IMR-90 (cell line): ENCODE measurements around the gene DENND5A. TPM values are rescaled to one million over a fixed set of nuclear protein-coding genes. Genes with fewer than 3 reads are reported as not detected.

Experiments used
- ATAC-seq: fragments of 200-7000 bp; cut with Tn5 transposase; 2 replicates; pipeline ENCODE4 v1.9.1; 2020; ENCODE audit warnings: low read depth, mild to moderate bottlenecking, moderate library complexity
- BruUV-seq: library from RNA; stranded (reverse); fragments of 400-500 nt; replicated peaks from 2 replicates; lab custom pipeline; 2021; lab: Mats Ljungman, UMichigan
- CTCF ChIA-PET: fragments of 300-600 bp; formaldehyde crosslinking; extraction: SDS; loops from one replicate; lab custom pipeline; 2021; ENCODE audit warnings: antibody characterized with exemption; lab: Yijun Ruan, JAX
- POLR2A ChIA-PET: fragments of 300-600 bp; sonication (Branson Sonifier 250); formaldehyde crosslinking; loops from one replicate; lab custom pipeline; 2022; ENCODE audit warnings: antibody characterized with exemption; ENCODE audit not compliant: unreplicated experiment; lab: Charles Lee
- DNase-seq: peaks from one replicate; pipeline ENCODE4 v3.0.0; 2013
- H2AFZ ChIP-seq: replicated peaks from 2 replicates; pipeline ENCODE3; 2013; ENCODE audit warnings: low read length, mild to moderate bottlenecking; ENCODE audit not compliant: poor library complexity
- H2AK5ac ChIP-seq: 2 replicates; pipeline ENCODE4 v1.6.1; 2013; ENCODE audit warnings: low read depth, low read length, inconsistent platforms
- H2AK9ac ChIP-seq: replicated peaks from 2 replicates; pipeline ENCODE3; 2013; ENCODE audit warnings: mild to moderate bottlenecking, low read depth, low read length, moderate library complexity; ENCODE audit not compliant: poor library complexity
- H2BK120ac ChIP-seq: 2 replicates; pipeline ENCODE4 v1.6.1; 2013; ENCODE audit warnings: low read depth, low read length, inconsistent platforms
- H2BK15ac ChIP-seq: 3 replicates; pipeline ENCODE4 v1.6.1; 2013; ENCODE audit warnings: low read depth, low read length, inconsistent platforms
- H2BK20ac ChIP-seq: 2 replicates; pipeline ENCODE4 v1.6.1; 2013; ENCODE audit warnings: low read depth, mild to moderate bottlenecking, inconsistent platforms, low read length, moderate library complexity
- H2BK5ac ChIP-seq: 2 replicates; pipeline ENCODE4 v1.6.1; 2013; ENCODE audit warnings: mild to moderate bottlenecking, low read depth, low read length, inconsistent platforms; ENCODE audit not compliant: poor library complexity, severe bottlenecking
- H3K14ac ChIP-seq: replicated peaks from 2 replicates; pipeline ENCODE4 v1.6.1; 2013; ENCODE audit warnings: low read depth, low read length, inconsistent platforms
- H3K18ac ChIP-seq: 2 replicates; pipeline ENCODE4 v1.6.1; 2013; ENCODE audit warnings: low read depth, low read length, control low read depth
- H3K23ac ChIP-seq: 2 replicates; pipeline ENCODE4 v1.6.1; 2013; ENCODE audit warnings: low read depth, low read length, inconsistent platforms
- H3K27ac ChIP-seq: 2 replicates; pipeline ENCODE4 v1.5.1; 2013; ENCODE audit warnings: mild to moderate bottlenecking, control low read depth, low read length; ENCODE audit not compliant: insufficient read depth
- H3K27me3 ChIP-seq: 2 replicates; pipeline ENCODE4 v1.6.1; 2013; ENCODE audit warnings: low read length; ENCODE audit not compliant: control insufficient read depth, insufficient read depth
- H3K36me3 ChIP-seq: 2 replicates; pipeline ENCODE4 v1.6.1; 2013; ENCODE audit warnings: low read length, mixed read lengths; ENCODE audit not compliant: control insufficient read depth, insufficient read depth
- H3K4ac ChIP-seq: 2 replicates; pipeline ENCODE4 v1.6.1; 2013; ENCODE audit warnings: low read depth, low read length, inconsistent platforms
- H3K4me1 ChIP-seq: 2 replicates; pipeline ENCODE4 v1.6.1; 2013; ENCODE audit warnings: low read length, mixed read lengths; ENCODE audit not compliant: control insufficient read depth, insufficient read depth
- H3K4me2 ChIP-seq: 2 replicates; pipeline ENCODE4 v1.6.1; 2013; ENCODE audit warnings: low read depth, mild to moderate bottlenecking, control low read depth, low read length, moderate library complexity
- H3K4me3 ChIP-seq: 2 replicates; pipeline ENCODE4 v1.5.1; 2013; ENCODE audit warnings: low read depth, mild to moderate bottlenecking, control low read depth, low read length, moderate library complexity; ENCODE audit not compliant: insufficient read depth
- H3K56ac ChIP-seq: 2 replicates; pipeline ENCODE4 v1.6.1; 2013; ENCODE audit warnings: low read length, inconsistent platforms; ENCODE audit not compliant: insufficient read depth; ENCODE audit errors: extremely low read depth
- H3K79me1 ChIP-seq, 2 experiments: 2 replicates each; pipeline ENCODE4 v1.6.1; 2013; ENCODE audit warnings: low read length in 2 of 2, inconsistent platforms in 1 of 2, low read depth in 1 of 2
- H3K9ac ChIP-seq: 2 replicates; pipeline ENCODE4 v1.6.1; 2013; ENCODE audit warnings: low read depth, low read length, control low read depth
- H3K9me1 ChIP-seq: 2 replicates; pipeline ENCODE4 v1.6.1; 2013; ENCODE audit warnings: low read length, inconsistent platforms; ENCODE audit not compliant: insufficient read depth
- H3K9me3 ChIP-seq: 2 replicates; pipeline ENCODE4 v1.6.1; 2013; ENCODE audit warnings: low read length; ENCODE audit not compliant: control insufficient read depth, insufficient read depth
- H4K20me1 ChIP-seq: 2 replicates; pipeline ENCODE4 v1.6.1; 2013; ENCODE audit warnings: low read length, inconsistent platforms; ENCODE audit not compliant: insufficient read depth
- H4K5ac ChIP-seq: 2 replicates; pipeline ENCODE4 v1.6.1; 2013; ENCODE audit warnings: mild to moderate bottlenecking, low read depth, low read length, control low read depth
- H4K8ac ChIP-seq, 2 experiments: 2 replicates each; pipeline ENCODE4 v1.6.1; 2013; ENCODE audit warnings: low read depth in 2 of 2, low read length in 2 of 2, control low read depth in 1 of 2, inconsistent platforms in 1 of 2
- H4K91ac ChIP-seq: 2 replicates; pipeline ENCODE4 v1.6.1; 2013; ENCODE audit warnings: low read depth, low read length, inconsistent platforms; ENCODE audit not compliant: insufficient read depth
- BHLHE40 ChIP-seq: fragments of 150-350 bp; IDR thresholded peaks from 2 replicates; pipeline ENCODE4 v1.6.1; 2016; ENCODE audit warnings: mild to moderate bottlenecking, low read depth, low read length
- CEBPB ChIP-seq: IDR thresholded peaks from 2 replicates; pipeline ENCODE4 v1.6.1; 2012; ENCODE audit warnings: low read depth, low read length, improper control_type of control experiment
- CHD1 ChIP-seq: IDR thresholded peaks from 2 replicates; pipeline ENCODE4 v1.6.1; 2012; ENCODE audit warnings: low read depth, low read length, improper control_type of control experiment
- FOS ChIP-seq: fragments of 150-350 bp; IDR thresholded peaks from 2 replicates; pipeline ENCODE4 v1.6.1; 2016; ENCODE audit warnings: low read depth, low read length
- MAFK ChIP-seq: IDR thresholded peaks from 2 replicates; pipeline ENCODE4 v1.6.1; 2012; ENCODE audit warnings: low read depth, low read length, improper control_type of control experiment
- MAZ ChIP-seq: IDR thresholded peaks from 2 replicates; pipeline ENCODE4 v1.6.1; 2012; ENCODE audit warnings: low read depth, mild to moderate bottlenecking, low read length, improper control_type of control experiment, moderate library complexity, borderline replicate concordance
- MXI1 ChIP-seq: IDR thresholded peaks from 2 replicates; pipeline ENCODE4 v1.6.1; 2012; ENCODE audit warnings: low read depth, mild to moderate bottlenecking, low read length, moderate library complexity, borderline replicate concordance
- NFE2L2 ChIP-seq: fragments of 150-350 bp; IDR thresholded peaks from 2 replicates; pipeline ENCODE4 v1.6.1; 2016; ENCODE audit warnings: low read depth, mild to moderate bottlenecking, low read length
- POLR2A ChIP-seq: IDR thresholded peaks from 2 replicates; pipeline ENCODE4 v1.6.1; 2012; ENCODE audit warnings: mild to moderate bottlenecking, low read depth, low read length
- RAD21 ChIP-seq: IDR thresholded peaks from 2 replicates; pipeline ENCODE4 v1.6.1; 2012; ENCODE audit warnings: low read length, improper control_type of control experiment
- RCOR1 ChIP-seq: IDR thresholded peaks from 2 replicates; pipeline ENCODE4 v1.6.1; 2012; ENCODE audit warnings: mild to moderate bottlenecking, low read length, improper control_type of control experiment; ENCODE audit not compliant: insufficient replicate concordance
- RFX5 ChIP-seq: IDR thresholded peaks from 2 replicates; pipeline ENCODE4 v1.8.0; 2012; ENCODE audit warnings: low read depth, mild to moderate bottlenecking, low read length, moderate library complexity
- SMC3 ChIP-seq: fragments of 150-350 bp; IDR thresholded peaks from 2 replicates; pipeline ENCODE4 v1.6.1; 2016; ENCODE audit warnings: low read depth, mild to moderate bottlenecking, antibody characterized with exemption, low read length, moderate library complexity
- WGBS, 2 experiments: methylation state at CpG; one replicate each; pipeline versions ENCODE4 v1.1.5 to v1.1.7; 2013; ENCODE audit warnings: missing lambda C conversion rate in 2 of 2; ENCODE audit not compliant: insufficient read length in 1 of 2; ENCODE audit errors: extremely low coverage in 2 of 2; 5-methylcytosine and 5-hydroxymethylcytosine counted together
- dilution Hi-C: fragments of 300-500 bp; cut with HindIII; formaldehyde crosslinking; loops from one replicate; pipeline ENCODE4 v1.14.3; 2018; ENCODE audit warnings: low sequenced_read_pairs; ENCODE audit not compliant: unreplicated experiment
- in situ Hi-C: fragments of 300-500 bp; cut with MboI; formaldehyde crosslinking; loops from 3 replicates; pipeline ENCODE4 v1.14.3; 2019; ENCODE audit warnings: low sequenced_read_pairs, inconsistent platforms, mixed read lengths
- intact Hi-C: fragments of 100-400 bp; cut with micrococcal nuclease; formaldehyde crosslinking; loops from 2 replicates; pipeline ENCODE4 v1.10.0; 2022
- polyA plus RNA-seq, 3 experiments: library from polyadenylated mRNA; depleted of rRNA; stranded (reverse); fragments of >200 nt; gene quantifications; 2 replicates each; pipeline ENCODE4 v1.2.3, GENCODE V29; 2012; ENCODE audit warnings: low replicate concordance in 1 of 3
- total RNA-seq: library from RNA; depleted of rRNA; stranded (reverse); fragments of >200 nt; gene quantifications from 2 replicates; pipeline ENCODE4 v1.2.3, GENCODE V29; 2012
- TF ChIP-seq, protein P1 (sequence below): conservative IDR thresholded peaks from 2 replicates; pipeline ENCODE4 v1.5.1; 2012; ENCODE audit warnings: mild to moderate bottlenecking, low read depth, low read length, improper control_type of control experiment
- TF ChIP-seq, protein P2 (sequence below): fragments of 150-350 bp; IDR thresholded peaks from 2 replicates; pipeline ENCODE4 v1.6.1; 2016; ENCODE audit warnings: low read depth, mild to moderate bottlenecking, low read length, moderate library complexity, borderline replicate concordance
- TF ChIP-seq, protein P3 (sequence below): fragments of 150-350 bp; IDR thresholded peaks from 2 replicates; pipeline ENCODE4 v1.6.1; 2017; ENCODE audit warnings: mild to moderate bottlenecking, antibody characterized with exemption, low read length, low read depth

Gene DENND5A
- total and polyA plus RNA-seq, 2 of the 4 experiments (the other 2 are of a cell fraction): 179 to 192 TPM

DNA sequence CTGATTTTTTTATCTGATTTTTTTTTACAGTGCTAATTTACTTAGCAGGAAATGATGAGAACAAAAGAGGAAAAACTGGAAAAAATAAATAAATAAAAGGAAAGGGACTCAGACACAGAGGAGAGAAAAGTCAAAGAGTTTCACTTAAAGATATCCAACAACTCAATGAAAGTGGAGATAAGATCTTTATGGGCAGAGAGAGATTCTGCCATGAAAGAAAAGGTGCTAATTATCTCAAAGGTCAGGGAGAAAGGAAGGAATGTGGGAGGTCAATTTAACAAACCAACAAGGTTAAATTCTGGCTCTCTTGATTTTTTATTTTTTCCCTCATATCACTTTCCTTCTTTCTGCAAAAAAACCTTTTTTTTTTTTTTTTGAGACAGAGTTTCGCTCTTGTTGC lies 86.0 kb downstream of the DENND5A start:
- H3K9ac ChIP-seq: no peak overlapping the region
- peaks cover 31 to 49% of the 10 kb centered on the region in 2 experiments for H3K79me1 ChIP-seq
- H3K4me1 ChIP-seq: peaks cover 2% of the 10 kb centered on the region; the same call in 1 of the 2 replicates
- DNase-seq (no peak), ATAC-seq (no peak)
- no peaks in the 10 kb centered on the region for H3K27me3 ChIP-seq
- H3K4me3 ChIP-seq: no peak overlapping the region
- H4K8ac ChIP-seq: no peak overlapping the region
- H3K9me3 ChIP-seq: no peaks in the 10 kb centered on the region
- intact Hi-C loops: loop anchor here (10.0 kb wide), 2 partner anchors 206 to 236 kb away; partner anchors contain the start of gene IPO7
- no peak overlapping the region for H4K91ac ChIP-seq
- H3K4me2 ChIP-seq: no peak overlapping the region
- H3K9me1 ChIP-seq: peaks cover 4% of the 10 kb centered on the region; the same call in 1 of the 2 replicates
- no peak overlapping the region for H4K5ac ChIP-seq
- H2AK5ac ChIP-seq: no peak overlapping the region
- H3K56ac ChIP-seq: no peak overlapping the region
- TF ChIP-seq MAFK: no peak
- no peak for TF ChIP-seq RCOR1
- no peak for TF ChIP-seq BHLHE40
- TF ChIP-seq RAD21: no peak
- TF ChIP-seq SMC3: no peak
- TF ChIP-seq CHD1: no peak
- TF ChIP-seq MXI1: no peak
- TF ChIP-seq, protein P1, sequence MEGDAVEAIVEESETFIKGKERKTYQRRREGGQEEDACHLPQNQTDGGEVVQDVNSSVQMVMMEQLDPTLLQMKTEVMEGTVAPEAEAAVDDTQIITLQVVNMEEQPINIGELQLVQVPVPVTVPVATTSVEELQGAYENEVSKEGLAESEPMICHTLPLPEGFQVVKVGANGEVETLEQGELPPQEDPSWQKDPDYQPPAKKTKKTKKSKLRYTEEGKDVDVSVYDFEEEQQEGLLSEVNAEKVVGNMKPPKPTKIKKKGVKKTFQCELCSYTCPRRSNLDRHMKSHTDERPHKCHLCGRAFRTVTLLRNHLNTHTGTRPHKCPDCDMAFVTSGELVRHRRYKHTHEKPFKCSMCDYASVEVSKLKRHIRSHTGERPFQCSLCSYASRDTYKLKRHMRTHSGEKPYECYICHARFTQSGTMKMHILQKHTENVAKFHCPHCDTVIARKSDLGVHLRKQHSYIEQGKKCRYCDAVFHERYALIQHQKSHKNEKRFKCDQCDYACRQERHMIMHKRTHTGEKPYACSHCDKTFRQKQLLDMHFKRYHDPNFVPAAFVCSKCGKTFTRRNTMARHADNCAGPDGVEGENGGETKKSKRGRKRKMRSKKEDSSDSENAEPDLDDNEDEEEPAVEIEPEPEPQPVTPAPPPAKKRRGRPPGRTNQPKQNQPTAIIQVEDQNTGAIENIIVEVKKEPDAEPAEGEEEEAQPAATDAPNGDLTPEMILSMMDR: no peak
- TF ChIP-seq MAZ: no peak
- TF ChIP-seq, protein P2, sequence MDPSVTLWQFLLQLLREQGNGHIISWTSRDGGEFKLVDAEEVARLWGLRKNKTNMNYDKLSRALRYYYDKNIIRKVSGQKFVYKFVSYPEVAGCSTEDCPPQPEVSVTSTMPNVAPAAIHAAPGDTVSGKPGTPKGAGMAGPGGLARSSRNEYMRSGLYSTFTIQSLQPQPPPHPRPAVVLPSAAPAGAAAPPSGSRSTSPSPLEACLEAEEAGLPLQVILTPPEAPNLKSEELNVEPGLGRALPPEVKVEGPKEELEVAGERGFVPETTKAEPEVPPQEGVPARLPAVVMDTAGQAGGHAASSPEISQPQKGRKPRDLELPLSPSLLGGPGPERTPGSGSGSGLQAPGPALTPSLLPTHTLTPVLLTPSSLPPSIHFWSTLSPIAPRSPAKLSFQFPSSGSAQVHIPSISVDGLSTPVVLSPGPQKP: no peak
- TF ChIP-seq CEBPB: no peak
- TF ChIP-seq FOS: no peak
- TF ChIP-seq NFE2L2: no peak
- TF ChIP-seq, protein P3, sequence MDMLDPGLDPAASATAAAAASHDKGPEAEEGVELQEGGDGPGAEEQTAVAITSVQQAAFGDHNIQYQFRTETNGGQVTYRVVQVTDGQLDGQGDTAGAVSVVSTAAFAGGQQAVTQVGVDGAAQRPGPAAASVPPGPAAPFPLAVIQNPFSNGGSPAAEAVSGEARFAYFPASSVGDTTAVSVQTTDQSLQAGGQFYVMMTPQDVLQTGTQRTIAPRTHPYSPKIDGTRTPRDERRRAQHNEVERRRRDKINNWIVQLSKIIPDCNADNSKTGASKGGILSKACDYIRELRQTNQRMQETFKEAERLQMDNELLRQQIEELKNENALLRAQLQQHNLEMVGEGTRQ: no peak
- TF ChIP-seq RFX5: no peak
- no peak for TF ChIP-seq POLR2A
- no TSS peak for BruUV-seq
- H2BK120ac ChIP-seq: no peak overlapping the region
- peaks cover 5% of the 10 kb centered on the region; the same call in 1 of the 2 replicates for H4K20me1 ChIP-seq
- no CpG with 5 or more reads among the region's 1 CpG for whole genome bisulfite sequencing, 2 experiments
- dilution Hi-C loops: no loop called here
- POLR2A ChIA-PET: no interaction called here
- H3K36me3 ChIP-seq: peaks cover 40% of the 10 kb centered on the region
- H3K18ac ChIP-seq: no peak overlapping the region
- H2AK9ac ChIP-seq: no peak overlapping the region
- no peak overlapping the region for H3K27ac ChIP-seq
- no peak overlapping the region for H2BK5ac ChIP-seq
- no peak overlapping the region for H3K14ac ChIP-seq
- no peak overlapping the region for H2AFZ ChIP-seq
- H3K23ac ChIP-seq: no peak overlapping the region
- no peak overlapping the region for H2BK15ac ChIP-seq
- CTCF ChIA-PET: no interaction called here
- no peak overlapping the region for H2BK20ac ChIP-seq
- no peak overlapping the region for H3K4ac ChIP-seq
- in situ Hi-C loops: no loop called here
